Mesodermal cell (in vitro differentiated cells): ENCODE results near the gene DDX51.

Source experiments
- H3K27ac ChIP-seq: 2 replicates; pipeline ENCODE4 v1.7.0; 2013; ENCODE audit warnings: mild to moderate bottlenecking, low read depth, low read length, moderate library complexity; ENCODE audit not compliant: severe bottlenecking
- H3K36me3 ChIP-seq: 2 replicates; pipeline ENCODE4 v1.7.1; 2013; ENCODE audit warnings: mild to moderate bottlenecking, low read length, moderate library complexity; ENCODE audit not compliant: control insufficient read depth, insufficient read depth
- H3K4me1 ChIP-seq: one replicate; pipeline ENCODE4 v1.7.1; 2013; ENCODE audit warnings: mild to moderate bottlenecking, low read length; ENCODE audit not compliant: insufficient read depth, control insufficient read depth, poor library complexity, severe bottlenecking
- H3K4me3 ChIP-seq: 2 replicates; pipeline ENCODE4 v1.7.0; 2013; ENCODE audit warnings: low read length, control low read depth, mild to moderate bottlenecking; ENCODE audit not compliant: insufficient read depth, poor library complexity, severe bottlenecking; ENCODE audit errors: extremely low read depth
- H3K9me3 ChIP-seq: 2 replicates; pipeline ENCODE4 v1.7.1; 2013; ENCODE audit warnings: mild to moderate bottlenecking, low read length, moderate library complexity; ENCODE audit not compliant: control insufficient read depth
- WGBS, 2 experiments: methylation state at CpG; one replicate each; pipeline ENCODE4 v1.1.5; 2013; ENCODE audit warnings: missing lambda C conversion rate in 2 of 2; ENCODE audit not compliant: insufficient coverage in 2 of 2; 5-methylcytosine and 5-hydroxymethylcytosine counted together

Gene DDX51

DNA sequence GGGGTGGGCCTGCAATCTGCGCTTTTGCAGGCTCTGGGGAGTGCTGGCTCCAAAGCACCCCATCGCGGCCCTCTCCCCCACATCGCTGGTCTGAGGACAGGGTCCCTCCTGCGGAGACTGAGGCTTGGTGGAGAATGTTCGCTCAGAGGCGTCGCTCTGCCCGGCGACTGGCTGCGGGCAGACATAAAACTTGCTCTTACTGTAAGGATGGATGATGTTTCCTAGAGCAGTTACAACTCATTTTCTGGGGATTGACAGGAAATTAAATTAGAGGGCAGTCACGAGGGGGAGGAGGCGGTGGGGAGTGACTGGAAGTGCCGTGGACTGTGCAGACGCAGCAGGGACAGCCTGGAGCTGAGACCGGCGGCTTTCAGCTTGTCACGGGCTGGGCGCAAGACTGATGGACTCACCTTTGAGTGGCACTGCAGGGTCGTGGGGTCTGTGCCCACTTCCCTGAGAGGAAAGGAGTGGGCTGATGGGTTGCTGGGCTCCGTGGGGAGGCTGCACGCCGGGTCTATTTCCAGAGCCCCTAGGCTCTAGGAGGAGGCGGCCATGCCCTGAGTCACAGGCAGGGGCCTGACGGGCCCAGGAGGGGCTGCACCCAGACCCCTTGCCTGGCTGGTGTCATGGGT, 32.9 kb upstream of the DDX51 start:
- 84 to 86% methylated on average over 14 to 25 of the region's 25 CpGs for WGBS, 2 experiments
- H3K36me3 ChIP-seq: no peaks in the 10 kb centered on the region
- H3K4me1 ChIP-seq: no peaks in the 10 kb centered on the region
- peaks cover 5% of the 10 kb centered on the region for H3K9me3 ChIP-seq
- no peak overlapping the region for H3K27ac ChIP-seq
- H3K4me3 ChIP-seq: no peak overlapping the region

GRCh38 chr12:132176385-132176919, 32.3 kb upstream of the DDX51 start:
- peaks cover 5% of the 10 kb centered on the region for H3K9me3 ChIP-seq
- 80 to 90% methylated on average over 18 of the region's 19 CpGs for WGBS, 2 experiments
- H3K27ac ChIP-seq: no peak overlapping the region
- H3K4me1 ChIP-seq: no peaks in the 10 kb centered on the region
- H3K4me3 ChIP-seq: no peak overlapping the region
- H3K36me3 ChIP-seq: no peaks in the 10 kb centered on the region

- 88 to 92% methylated on average over 25 to 26 of the region's 35 CpGs for WGBS, 2 experiments
- no peak overlapping the region for H3K27ac ChIP-seq
- H3K9me3 ChIP-seq: peaks cover under 1% of the 10 kb centered on the region
- no peaks in the 10 kb centered on the region for H3K4me1 ChIP-seq
- no peak overlapping the region for H3K4me3 ChIP-seq
- H3K36me3 ChIP-seq: no peaks in the 10 kb centered on the region
Measured at GRCh38 chr12:132175496-132176384, 31.6 kb upstream of the DDX51 start.

DNA sequence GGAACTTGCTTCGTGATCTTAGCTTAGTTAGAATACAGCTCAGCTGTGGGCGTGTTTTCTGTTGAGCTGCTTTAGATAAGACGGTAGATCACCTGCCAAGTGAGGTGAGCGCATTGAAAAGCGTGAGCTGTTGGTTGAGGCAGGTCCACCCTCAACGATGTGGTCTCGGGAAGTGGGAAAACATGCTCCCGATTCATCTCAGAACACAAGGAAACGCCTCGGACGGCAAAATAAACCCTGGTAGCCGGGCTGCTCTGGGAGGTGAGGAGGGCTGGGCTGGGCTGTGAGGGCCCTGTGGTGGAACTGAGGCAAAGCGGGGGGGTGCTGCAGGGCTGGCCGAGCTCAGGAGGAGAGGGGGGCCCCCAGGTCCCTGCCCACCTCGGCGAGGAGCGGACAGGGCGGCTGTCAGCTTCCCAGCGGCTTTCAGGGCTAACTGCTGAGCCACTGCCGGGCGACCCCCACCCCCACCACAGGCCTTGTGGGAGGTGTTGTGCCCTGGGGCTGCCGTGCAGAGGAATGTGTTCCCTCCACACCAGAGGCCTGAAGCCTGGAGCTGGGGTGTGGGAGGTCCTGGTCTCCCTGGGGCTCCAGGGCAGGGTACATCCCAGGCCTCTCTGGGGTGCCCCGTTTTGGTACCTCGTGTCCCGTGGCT, 30.8 kb upstream of the DDX51 start:
- H3K9me3 ChIP-seq: no peaks in the 10 kb centered on the region
- H3K36me3 ChIP-seq: no peaks in the 10 kb centered on the region
- WGBS, 2 experiments: 83% methylated on average over 17 to 22 of the region's 25 CpGs
- H3K4me1 ChIP-seq: no peaks in the 10 kb centered on the region
- H3K4me3 ChIP-seq: no peak overlapping the region
- no peak overlapping the region for H3K27ac ChIP-seq

DNA sequence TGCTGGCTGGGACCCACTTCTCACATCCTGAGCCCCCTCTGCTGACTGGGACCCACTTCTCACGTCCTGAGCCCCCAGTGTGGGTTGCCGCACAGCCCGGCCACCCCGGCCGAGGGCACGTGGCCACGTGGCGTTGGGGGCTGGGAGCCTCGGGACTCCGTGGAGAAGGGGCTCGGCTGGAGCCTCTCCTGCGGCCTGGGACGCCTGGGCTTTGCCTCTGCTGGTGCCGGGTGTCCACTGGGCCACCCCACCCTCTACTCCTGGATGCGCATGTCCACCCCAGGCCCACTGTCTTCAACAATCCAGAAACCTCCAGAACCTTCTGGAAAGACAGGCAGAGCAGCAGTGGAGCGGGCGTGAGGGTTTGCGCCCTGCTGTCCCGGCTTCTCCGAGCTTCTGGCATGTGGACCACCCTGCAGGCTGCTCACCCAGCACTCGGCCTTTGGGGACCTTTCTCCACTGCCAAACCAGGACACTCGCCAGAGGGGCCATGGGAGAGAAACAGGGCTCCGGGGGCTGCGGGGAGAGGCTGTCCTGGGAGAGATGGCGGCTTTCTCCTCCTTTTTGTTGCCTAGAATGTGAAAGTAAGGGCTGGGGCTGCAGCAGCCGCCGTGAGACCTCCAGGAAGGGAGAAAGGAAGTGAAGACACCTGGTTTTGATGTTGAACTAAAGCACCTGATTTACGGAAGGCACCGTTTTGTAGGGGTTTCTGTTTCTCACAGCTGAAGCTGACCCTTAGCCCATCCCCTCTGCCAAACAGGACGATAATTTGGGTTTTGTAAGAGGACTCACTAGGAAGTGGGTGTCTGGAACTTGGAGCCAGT, 30.1 kb upstream of the DDX51 start:
- no peaks in the 10 kb centered on the region for H3K4me1 ChIP-seq
- WGBS, 2 experiments: 82 to 83% methylated on average over 20 to 27 of the region's 30 CpGs
- no peak overlapping the region for H3K4me3 ChIP-seq
- H3K27ac ChIP-seq: no peak overlapping the region
- H3K9me3 ChIP-seq: no peaks in the 10 kb centered on the region
- no peaks in the 10 kb centered on the region for H3K36me3 ChIP-seq

DNA sequence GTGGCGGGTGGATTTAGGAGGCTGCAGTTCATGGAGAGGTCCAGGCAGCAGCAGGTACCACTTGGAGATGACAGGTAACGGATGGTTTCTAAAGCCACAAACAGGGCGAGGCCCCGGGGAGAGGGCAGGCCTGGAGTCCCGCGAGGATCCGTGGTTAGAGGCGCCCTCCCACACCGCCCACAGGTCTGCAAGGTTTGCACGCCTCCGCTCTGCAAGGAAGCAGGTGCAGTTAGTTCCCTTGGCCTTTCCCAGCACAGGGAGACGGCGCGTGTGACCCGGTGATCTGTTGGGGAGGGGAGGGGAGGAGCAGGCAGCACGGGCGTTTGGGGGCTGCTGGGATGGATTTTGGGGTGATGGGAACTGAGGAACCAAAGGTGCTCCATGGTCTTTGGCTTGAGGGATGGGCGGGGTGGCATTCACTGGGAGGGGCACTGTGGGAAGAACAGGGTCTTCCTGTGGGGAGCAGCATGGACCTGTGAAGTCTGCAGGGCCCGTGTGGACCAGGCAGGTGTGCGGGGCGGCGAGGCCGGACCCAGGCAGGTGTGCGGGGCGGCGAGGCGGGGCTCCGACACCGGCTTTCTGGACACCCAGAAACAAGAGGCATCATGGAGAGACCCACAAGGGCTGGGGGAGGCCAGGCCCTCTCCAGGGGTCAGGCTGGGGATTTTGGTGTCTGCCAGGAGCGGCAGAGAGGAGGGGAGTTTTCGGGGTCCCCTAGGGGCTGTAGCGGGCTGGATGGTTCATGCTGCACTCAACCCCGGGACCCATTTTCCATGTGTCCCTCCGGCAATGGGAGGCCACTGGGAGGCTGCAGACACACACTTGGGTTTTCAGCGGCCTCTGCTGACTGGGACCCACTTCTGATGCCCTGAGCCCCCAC, 29.3 kb upstream of the DDX51 start:
- Histone ChIP-seq H3K27ac (no peak overlapping the region), H3K4me3 (no peak overlapping the region), H3K36me3 (no peaks in the 10 kb centered on the region), H3K4me1 (no peaks in the 10 kb centered on the region), H3K9me3 (no peaks in the 10 kb centered on the region)
- 84 to 86% methylated on average over 32 to 35 of the region's 35 CpGs for WGBS, 2 experiments

DNA sequence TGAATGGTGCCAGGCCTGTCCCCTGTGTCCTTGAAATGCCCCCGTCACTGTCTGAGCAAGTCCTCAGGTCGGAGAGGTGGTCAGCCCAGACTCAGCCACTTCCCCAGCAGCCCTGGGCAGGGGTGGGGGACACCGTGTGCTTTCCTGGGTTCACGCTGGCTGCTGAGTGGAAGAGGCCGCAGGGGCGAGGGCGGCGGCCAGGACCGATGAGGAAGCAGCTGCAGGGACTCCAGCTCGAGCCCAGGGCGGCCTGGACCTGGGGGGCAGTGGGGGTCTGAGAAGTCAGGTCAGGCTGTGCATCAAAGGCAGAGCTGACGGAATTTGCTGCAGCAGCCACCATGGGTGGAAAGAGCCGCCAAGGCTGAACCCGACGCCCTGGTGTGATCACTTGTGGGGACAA, 28.5 kb upstream of the DDX51 start:
- no peak overlapping the region for H3K27ac ChIP-seq
- H3K9me3 ChIP-seq: no peaks in the 10 kb centered on the region
- no peaks in the 10 kb centered on the region for H3K4me1 ChIP-seq
- no peaks in the 10 kb centered on the region for H3K36me3 ChIP-seq
- 84 to 88% methylated on average over 15 of the region's 15 CpGs for WGBS, 2 experiments
- no peak overlapping the region for H3K4me3 ChIP-seq

DNA sequence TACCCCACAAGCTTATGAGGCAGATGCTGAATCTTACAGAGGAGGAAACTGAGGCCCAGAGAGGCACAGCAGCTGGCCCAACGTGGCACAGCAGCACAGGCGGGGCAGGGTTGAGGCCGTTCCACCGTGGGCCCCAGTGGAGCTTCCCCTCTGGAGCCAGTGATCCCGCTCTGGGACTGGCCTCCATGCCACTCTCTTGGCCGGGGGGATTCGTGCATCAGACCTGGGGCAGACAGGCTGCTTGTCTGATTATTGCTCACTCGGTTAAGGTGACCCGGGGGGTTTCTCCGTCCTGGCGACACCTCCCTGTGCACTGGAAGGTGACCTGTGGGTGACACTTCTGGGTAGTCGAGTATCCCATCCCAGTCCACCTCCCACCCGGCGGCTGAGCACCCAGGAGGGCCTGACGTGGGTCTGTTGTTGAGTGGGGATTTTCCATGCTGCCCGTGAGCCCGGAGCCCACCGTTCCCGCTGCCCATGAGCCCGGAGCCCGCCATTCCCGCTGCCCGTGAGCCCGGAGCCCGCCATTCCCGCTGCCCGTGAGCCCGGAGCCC, 27.9 kb upstream of the DDX51 start:
- H3K27ac ChIP-seq: no peak overlapping the region
- H3K4me3 ChIP-seq: no peak overlapping the region
- no peaks in the 10 kb centered on the region for H3K36me3 ChIP-seq
- 80 to 93% methylated on average over 11 to 12 of the region's 28 CpGs for WGBS, 2 experiments
- H3K9me3 ChIP-seq: no peaks in the 10 kb centered on the region
- H3K4me1 ChIP-seq: no peaks in the 10 kb centered on the region

DNA sequence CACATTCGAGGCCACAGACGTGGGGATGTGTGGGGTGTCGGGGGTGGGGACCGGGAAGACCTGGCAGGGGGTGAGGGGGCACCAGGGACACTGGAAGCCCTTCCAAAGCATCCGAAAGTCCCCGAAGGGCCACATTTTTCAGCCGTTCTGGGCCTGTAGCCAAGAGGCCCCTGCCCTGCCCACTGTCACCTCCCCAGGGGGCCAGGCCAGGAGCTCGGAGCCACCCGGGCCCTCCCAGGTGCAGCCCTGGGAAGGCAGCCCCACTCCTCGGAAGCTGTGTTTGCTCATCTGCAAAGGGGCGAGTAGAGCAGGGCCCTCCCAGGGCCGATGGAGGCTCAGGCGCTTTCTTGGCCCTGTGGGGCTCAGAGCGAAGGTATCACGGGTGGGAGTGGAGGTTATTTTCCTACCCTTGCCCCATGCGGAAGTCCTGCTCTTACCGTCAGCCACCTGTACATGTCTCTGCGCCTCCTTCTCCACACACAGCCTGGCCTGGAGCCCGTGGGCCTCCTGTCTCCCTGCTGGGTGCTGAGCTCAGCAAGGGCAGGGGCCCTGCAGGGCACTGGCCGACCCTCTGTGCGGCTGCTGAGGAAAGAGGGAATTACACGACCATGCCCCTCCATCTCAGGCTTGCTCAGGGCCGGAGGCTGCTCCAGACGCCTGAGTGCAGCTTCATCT, 27.3 kb upstream of the DDX51 start:
- H3K9me3 ChIP-seq: no peaks in the 10 kb centered on the region
- WGBS, 2 experiments: 85 to 87% methylated on average over 18 to 20 of the region's 24 CpGs

More for the DNA sequence above, 27.3 kb upstream of the DDX51 start:
- no peaks in the 10 kb centered on the region for H3K4me1 ChIP-seq
- no peaks in the 10 kb centered on the region for H3K36me3 ChIP-seq
- no peak overlapping the region for H3K4me3 ChIP-seq
- no peak overlapping the region for H3K27ac ChIP-seq
